NCI-H2196 treated with DMSO at 0.1 percent for 48 hours (cell line): ENCODE results near the gene BLACAT1.
A peak's percentile ranks its signal among the peaks of the same experiment; 100 is the strongest.
"Not testable (repeated sequence)": the region's sequence is repeated elsewhere in the genome, so short reads cannot be mapped to it uniquely, and the experiment has no call there.

Experiments
- DNase-seq: peaks from one replicate; lab custom pipeline; 2025; ENCODE audit not compliant: unreplicated experiment; lab: John Stamatoyannopoulos, UW

BLACAT1 gene

GRCh38 chr1:205442051-205442725 lies 13.7 kb downstream of the BLACAT1 start:
- no peak for DNase-seq

DNA sequence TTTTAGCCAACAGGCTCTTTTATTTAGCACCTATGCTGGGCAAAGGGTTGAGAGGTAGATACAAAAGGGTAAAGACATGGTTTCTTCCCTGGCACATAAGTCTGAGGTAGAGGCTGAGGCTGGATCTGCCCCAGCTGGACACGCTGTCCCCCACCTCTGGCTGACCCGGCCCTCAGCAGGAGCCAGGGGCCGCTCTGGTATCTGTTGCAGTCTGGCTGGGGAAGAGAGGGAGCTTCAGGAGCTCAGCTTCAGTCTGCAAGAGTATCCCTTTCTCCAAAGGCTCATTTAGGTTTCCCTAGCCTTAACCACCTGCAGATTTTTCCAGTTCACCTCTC lies 14.2 kb downstream of the BLACAT1 start:
- DNase-seq, result no peak

- no peak for DNase-seq
Observed at GRCh38 chr1:205441318-205441633, 14.6 kb downstream of the BLACAT1 start.

DNA sequence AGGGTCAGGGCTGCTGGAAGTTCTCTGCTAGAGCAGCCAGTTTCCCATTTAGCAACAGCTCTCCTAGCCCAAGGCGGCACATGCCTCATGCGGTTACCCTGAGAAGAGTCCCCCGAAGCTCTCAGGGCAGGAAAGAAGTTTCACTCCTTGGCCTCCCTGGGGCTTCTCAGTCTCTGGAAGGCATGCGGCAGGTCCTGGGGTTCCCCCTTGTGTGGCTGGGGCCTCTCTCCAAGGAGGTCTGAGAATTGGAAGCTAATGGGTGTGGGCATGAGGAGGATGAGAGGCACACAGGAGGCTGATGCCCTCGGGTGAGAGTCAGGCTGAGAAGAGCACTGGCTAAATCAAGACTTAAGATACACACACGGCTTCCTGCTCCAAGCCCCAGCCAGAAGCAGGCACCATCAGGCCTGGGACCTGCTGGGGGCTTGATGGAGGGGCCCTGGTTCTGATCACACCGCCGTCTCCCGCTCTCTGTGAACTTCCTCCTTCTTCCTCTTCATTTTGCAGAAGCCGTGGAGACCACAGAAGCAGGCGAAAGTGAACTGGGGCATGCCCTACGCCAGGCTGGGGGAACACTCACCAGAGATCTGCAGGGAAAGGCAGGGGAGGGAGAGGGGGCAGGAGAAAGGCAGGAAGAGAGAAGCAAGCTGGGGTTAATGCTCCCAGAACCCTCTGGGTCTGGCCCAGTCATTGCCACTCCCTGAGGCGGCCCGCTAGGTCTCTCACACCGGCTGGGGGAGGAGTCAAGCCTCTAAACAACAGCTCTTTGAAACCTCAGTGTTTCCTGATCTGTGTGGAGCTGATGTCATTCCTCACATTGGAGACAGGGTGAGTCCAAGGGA lies 15.1 kb downstream of the BLACAT1 start:
- peak; percentile 91 for DNase-seq

- no peak for DNase-seq
Observed at GRCh38 chr1:205440121-205440475, 15.7 kb downstream of the BLACAT1 start.

GRCh38 chr1:205438213-205439158 lies 17.4 kb downstream of the BLACAT1 start:
- DNase-seq, result peak; percentile 77

DNA sequence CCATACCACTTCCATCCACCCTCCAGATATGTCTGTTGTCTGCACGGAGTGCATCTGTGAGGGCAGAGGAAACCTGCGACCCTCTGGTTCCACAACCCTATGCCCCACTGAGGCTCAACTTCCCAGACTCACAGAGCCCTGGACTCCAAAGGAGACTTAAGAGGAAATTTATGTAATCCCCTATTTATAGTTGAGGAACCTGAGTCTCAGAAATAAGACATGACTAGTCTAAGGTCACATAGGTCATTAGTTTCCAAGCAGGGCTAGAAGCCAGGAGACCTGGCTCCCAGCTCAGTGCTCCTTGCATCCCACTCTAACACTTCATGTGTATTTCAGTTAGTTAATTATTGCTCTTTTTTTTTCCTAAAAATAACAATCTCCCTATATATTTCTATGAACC lies 18.3 kb downstream of the BLACAT1 start:
- no peak for DNase-seq

DNA sequence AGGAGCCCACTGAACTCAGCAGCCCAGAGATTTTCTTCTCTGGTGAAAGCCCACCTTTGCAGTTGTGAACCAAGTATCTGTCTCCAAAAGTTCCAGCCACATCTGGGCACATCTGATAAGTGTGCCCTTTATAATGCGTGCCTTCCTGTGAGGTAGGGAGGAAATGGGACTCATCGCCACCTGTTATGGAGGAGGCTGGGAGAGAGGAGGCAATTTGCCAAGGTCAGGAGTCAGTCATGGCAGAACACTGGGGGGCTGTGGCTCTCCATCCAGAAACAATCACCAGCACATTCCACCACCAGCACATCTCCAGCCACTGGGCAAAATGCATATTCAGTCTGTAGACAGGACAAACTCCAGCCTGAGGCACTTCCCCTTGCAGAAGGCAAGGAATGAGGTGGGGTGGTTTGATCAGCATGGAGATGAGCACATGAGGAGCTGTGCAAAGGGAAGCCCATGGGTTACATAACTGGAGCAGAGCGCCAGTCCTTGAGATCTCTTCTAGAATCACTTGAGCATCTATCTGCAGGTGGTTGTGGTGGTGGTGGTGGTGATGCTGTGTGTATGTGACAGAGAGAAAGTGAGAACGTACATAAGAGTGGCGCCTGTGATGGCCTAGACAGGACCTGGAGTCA lies 19.0 kb downstream of the BLACAT1 start:
- no peak for DNase-seq

DNA sequence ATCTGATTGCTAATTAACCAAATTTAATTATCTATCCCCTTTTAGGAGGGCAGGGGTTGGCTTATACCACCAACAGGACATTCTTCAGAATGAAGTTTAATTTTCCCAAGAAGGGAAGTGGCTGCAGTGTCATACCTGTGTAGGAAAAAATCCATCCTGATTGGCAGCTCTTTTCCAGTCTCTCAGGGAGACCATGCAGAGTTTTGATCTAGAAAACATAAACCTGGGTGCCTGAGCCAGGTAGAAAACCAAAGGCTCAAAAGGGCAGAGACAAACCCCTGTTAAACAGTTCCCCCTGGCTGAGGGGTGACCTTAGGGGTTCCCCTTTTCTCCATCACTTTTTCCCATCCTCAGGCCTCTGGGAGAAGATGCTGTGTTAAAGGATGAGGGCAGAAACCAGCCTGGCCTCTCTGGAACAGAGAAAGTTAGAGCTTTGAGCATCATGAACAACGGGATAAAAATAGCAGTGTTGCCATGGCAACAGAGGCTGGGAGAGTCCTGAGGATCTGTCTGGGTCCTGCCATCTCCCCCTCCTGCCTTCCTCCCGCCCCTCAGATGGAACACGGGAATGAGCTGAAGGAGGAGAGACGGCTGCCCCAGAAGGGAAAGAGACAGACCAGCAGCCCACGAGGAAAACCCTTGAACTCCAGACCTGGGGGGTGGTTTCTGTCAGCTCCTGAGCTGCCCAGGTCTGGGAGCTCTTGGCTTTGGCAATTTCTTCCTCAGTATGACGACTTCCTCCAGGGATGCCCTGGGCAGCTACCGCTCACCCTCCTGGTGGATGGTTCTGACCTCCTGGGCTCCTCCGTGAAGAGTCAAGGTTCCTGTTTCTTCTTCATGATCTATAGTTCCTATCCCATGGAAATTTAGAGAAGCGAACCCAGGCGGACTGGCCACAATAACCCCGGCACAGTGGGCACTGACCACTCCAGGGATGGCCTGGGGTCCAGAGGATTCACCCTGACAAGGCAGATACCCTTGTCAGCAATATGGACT lies 20.0 kb downstream of the BLACAT1 start:
- DNase-seq, result no peak

DNA sequence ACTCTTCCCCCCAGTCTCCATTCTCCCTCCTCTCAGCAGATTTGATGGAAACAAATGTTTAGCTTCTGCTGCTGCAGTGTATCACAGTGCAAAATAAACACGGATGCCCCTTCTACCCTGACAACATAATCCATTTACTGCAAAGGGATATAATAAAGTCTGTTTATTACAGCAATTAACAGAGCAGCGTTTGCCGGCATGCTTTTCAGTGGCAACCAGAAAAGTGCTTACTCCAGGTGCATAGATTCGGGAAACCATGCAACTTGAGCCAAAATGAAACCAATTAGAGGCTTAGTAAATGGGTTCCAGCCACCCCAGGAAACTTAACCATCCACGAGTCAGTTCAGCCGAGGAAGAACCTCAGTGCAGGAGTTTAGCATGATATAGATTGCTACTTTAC lies 21.1 kb downstream of the BLACAT1 start:
- no peak for DNase-seq

GRCh38 chr1:205432692-205433091 lies 23.2 kb downstream of the BLACAT1 start:
- not testable (repeated sequence) for DNase-seq

DNA sequence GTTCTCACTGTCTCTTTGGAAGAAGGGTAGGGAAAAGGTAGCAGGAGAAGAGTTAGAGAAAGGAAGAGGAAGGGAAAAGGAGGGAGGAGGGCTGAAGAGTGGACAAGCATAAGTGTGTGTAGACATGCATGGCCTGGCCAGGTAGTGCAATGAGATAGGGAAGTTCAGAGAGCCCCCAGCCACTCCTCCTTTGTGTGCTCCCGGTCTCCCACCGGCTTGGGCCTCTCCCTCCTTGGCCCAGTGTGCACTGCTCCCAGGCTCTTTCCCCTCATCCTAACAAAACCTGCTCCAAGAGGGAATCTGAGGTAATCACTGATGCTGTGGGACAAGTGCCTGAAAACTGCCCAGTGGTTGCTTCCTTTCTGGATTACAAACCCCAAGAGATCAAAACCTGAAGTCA lies 23.7 kb downstream of the BLACAT1 start:
- DNase-seq, result no peak

- no peak for DNase-seq
Observed at GRCh38 chr1:205430696-205431305, 25.0 kb downstream of the BLACAT1 start.

- DNase-seq, result no peak
Observed at GRCh38 chr1:205429762-205430695, 25.8 kb downstream of the BLACAT1 start.

DNA sequence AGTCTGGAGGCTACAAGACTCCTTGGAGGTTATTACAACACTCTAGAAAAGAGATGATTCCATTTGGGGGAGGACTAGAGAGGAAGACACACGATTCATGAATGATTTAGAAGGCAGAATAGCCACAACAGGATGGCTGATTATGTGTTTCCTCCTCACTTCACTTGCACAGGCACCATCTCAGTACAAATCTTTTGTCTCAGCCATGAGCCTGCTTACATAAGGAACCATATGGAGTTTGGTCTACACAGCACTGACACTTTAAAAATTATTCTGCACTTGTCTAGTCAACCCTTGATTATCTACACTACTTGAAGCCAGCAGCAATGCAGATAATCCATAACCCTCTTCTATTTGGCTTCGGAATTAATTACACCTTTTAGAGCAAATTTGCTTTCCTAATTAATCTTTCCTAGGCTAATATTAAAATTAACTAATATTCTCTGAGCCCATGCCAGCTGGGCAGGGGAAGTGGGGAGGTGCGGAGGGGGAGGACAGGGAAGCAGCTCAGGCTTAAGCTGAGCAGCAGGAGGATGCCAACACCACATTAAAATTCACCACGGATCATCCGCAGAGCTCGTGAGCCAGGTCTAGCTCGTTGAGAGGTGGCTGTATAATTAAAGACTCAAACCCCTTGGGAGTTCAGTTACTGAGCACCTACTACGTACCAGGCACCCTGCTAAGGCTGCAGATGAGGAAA lies 30.8 kb downstream of the BLACAT1 start:
- no peak for DNase-seq

DNA sequence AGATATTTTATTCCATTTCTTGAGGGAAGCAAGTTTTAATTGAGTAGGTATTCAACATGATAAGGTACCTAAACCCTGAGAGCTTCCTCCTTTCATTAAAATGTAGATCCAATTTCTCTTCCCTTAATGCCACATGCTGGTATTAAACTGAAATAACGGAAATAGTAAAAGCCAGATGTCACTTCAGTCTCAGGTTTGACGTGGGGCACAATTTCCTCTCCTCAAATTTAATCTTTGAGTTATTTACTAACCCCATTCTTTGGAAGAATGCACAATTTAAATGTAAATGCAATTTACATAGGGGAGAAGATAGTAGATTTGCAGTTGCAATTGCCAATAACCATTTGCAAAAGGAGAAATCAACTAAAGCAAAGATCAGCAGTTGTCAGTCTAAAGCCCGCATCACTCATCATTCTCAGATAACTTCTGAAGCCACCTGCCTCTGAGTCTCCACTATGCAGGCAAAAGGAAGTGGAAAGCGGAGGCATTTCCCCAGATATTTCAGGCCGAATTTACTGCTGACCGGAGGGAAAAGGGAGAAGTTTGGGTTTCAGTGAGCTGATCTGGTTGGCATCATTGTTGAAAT lies 31.9 kb downstream of the BLACAT1 start:
- DNase-seq, result no peak

DNA sequence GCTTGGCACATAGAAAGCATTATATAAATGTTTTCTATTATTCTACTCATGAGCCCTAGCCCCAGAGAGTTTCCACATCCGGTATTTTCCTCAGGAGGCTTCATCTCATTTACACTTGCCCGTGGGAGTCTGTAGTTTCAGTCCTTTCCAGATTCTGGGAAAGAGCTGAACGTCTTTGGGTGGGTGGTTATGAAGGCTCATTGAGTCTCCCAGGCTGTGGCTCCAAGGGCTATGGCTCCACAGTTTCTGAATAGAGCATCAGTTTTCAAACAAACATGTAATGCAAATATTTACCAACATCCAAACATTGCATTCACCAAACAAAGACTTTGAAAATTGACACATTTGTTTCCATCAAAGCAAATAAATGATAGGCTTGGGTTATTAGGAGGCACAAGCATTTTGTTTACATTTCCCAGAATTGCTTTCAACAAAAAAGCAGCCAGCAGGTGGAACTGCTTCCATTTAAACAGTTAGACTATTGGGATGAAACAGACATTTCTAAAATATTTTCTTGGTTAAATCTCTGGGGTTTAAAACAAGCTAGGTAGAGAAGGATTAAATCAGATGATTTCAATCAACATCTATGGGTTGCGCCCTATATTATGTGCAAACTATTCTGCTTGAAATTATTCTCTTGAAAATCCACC lies 32.7 kb downstream of the BLACAT1 start:
- DNase-seq, result no peak
